NCI-H446 (cell line): ENCODE measurements around the gene FCN3.
"Not testable (repeated sequence)": the region's sequence is repeated elsewhere in the genome, so short reads cannot be mapped to it uniquely, and the experiment has no call there.

Source experiments
- DNase-seq, 2 experiments: peaks; one replicate each; lab custom pipeline; 2025; lab: John Stamatoyannopoulos, UW

FCN3 gene

DNA sequence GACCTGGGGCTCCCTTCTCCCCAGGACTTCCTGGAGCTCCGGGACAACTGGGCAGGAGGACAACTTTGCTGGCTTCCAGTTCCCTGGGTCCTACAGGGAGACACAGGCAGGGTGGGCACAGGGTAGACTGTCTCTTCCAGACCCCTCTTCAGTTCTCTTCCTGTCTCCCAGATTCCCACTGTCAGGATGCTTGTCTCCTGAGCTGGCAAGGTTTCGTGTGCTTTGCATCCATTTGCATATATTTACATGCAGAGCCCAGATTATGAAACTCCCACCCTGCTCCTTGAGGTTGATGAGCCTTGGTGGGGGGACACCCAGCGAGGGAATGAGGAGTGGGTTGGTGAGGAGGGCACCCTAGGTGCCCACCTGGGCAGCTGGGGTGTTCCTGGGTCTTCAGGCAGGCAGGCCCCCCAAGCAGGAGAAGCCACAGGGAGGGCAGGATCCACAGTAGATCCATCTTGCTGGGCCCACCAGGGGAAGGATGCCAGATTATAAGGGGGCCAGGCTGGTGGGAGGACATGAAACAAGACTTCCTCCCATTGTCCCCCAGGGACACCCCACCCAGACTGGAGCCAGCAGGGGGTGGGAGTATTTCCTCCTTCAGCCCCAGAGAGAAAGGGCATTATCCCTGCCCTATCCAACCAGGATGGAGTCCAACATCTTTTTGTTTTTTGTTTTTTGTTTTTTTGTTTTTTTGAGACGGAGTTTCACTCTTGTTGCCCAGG lies at the start of gene FCN3:
FCN3 (minus strand) TSS at position 463 of the 725 bp plus-strand sequence; CDS start at position 457, 6 bp downstream.
- no peak for DNase-seq

DNA sequence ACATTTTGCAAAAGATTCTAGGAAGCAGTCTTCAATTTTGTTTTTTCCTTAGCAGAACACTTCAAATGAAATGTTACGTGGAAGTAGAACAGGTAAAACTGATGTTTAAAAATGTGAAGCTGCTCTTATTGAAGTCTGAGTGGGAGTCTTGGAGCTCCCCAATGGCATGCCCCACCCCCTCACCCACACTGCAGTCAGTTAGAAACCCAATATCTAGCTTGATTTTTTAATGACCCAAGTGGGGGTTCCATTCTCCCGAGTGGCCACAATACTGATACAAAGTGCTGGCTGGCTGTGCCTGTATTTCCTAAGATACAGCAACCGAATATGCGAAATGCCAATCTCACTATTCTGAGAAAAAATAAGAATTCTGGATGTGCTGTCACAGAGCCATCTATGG lies 49.1 kb upstream of the FCN3 start:
- no peak for DNase-seq

DNA sequence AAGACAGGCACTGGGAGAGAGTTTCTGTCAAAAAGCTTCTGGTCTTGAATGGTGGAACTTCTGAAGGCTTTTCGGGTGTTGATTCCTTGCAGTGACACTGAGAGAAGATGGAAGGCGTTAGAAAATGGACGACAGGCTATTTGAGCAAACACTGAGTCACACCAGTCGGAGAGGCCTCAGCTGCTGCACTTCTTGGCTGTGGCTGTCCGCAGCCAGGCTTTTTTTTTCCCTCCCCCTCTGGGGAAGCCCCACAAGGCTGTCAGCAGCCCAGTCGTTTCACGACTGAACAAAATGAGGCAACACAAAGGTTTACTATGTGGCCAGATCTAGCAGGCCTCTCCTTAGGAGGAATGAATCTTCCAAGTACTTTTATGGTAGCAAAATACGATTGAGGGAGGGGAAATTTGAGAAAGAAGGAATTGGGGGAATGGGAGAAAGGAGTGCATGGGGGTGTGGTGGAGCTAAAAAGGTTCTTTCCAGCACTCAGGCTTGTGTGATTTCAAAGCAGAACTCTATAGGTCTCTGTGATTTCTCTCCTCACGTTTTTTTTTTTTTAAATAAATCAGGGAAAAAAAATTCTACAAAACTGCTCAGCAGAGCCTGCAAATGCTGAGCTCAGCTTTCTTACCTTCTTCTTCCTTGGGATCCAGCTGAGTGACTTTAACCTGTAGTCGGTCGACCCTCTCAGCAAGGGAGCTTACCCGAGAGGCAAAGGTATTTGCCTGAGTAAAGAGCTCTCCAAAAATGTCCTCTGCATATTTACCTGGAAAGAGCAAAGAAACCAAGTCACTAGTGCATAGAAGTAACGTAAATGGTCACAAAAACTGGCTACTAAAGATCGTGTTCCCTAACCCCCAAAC lies 43.9 kb upstream of the FCN3 start:
- DNase-seq = peak in 1 of 2 experiments; percentile 40

- no peak for DNase-seq
Observed at GRCh38 chr1:27417713-27418112, 43.1 kb upstream of the FCN3 start.

- peak; percentile 23 to 70 for DNase-seq
Observed at GRCh38 chr1:27416387-27417111, 41.9 kb upstream of the FCN3 start.

GRCh38 chr1:27414091-27414490 lies 39.5 kb upstream of the FCN3 start:
- DNase-seq = no peak

DNA sequence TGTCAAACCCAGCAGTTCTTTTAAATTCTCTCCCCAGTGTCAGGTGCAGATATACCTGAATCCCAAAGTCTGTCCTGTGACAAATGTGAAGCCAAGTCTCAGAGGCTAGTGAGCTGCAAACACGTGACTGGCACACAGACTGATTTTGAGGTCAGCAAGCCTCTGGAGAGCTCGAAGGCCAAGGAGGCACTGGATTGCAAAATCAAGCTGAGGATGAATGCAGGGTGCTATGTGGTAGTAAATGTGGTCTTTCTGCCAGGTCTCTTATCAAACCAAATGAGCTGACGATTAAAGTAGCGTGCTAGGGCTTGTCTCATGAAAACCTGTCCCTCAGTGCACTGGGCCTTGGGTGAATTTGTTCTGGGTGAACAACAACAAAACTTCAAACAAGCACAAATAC lies 38.4 kb upstream of the FCN3 start:
- no peak for DNase-seq

DNA sequence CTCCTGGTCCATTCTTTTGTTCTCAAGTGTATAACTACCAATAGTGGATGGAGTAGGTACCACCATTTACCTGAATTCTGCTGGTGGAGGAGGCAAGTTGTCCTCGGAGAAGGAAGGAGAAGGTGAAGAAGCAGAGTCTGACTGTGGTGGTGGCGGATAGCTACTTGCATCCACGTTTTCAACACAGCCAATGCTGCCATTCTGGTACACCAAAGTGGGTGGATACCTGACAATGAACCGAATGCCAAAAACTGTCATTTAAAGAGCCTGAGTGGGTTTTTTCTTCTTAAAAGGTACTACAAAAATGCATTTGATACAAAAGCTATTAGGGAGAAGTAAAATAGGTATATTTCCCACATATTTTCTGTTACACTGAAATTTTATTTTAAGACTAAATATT lies 37.9 kb upstream of the FCN3 start:
- no peak for DNase-seq

DNA sequence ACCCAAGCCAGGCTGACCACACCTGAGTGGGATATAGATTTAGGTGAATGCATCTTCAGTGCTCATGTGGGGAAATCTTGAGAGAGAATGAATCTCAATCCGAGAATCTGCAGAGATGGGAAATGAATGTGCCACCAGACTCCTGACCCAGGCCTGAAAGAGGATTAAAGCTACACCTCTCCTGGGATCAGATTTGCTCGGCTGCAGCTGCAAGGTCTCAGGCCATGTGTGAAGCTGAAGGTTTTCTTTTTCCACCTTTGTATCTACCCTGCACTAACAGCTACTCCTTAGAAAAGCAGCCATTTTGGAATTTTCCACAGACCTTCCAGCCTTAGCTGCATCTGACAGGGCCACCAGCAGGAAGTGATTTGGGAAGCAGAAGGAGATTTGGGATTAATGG lies 36.1 kb upstream of the FCN3 start:
- no peak for DNase-seq

- no peak for DNase-seq
Observed at GRCh38 chr1:27409669-27410068, 35.0 kb upstream of the FCN3 start.

DNA sequence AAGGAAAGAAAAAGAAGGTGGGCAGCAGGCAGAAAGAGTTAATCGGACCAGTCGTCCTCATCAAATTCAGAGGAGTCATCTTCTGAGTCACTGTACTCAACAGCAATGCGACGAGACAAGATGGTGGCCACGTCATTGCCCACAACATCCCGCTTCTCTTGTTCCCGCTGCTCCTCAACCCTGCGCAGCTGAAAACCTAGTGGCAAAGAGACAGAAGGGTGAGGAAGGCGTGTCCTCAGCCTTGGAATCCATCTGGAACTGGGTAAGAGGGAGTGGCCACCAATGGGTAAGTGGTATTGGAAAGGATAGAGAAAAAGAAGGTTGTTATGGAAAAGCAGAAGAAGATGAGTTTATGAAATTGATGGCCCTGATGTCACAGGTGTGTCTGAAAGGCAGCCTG lies 33.5 kb upstream of the FCN3 start:
- no peak for DNase-seq

- not testable (repeated sequence) for DNase-seq
Observed at GRCh38 chr1:27406791-27407190, 32.2 kb upstream of the FCN3 start.

GRCh38 chr1:27406362-27406680 lies 31.7 kb upstream of the FCN3 start:
- no peak for DNase-seq

- not testable (repeated sequence) for DNase-seq
Observed at GRCh38 chr1:27405598-27406361, 31.2 kb upstream of the FCN3 start.

GRCh38 chr1:27405074-27405473 lies 30.4 kb upstream of the FCN3 start:
- no peak for DNase-seq

DNA sequence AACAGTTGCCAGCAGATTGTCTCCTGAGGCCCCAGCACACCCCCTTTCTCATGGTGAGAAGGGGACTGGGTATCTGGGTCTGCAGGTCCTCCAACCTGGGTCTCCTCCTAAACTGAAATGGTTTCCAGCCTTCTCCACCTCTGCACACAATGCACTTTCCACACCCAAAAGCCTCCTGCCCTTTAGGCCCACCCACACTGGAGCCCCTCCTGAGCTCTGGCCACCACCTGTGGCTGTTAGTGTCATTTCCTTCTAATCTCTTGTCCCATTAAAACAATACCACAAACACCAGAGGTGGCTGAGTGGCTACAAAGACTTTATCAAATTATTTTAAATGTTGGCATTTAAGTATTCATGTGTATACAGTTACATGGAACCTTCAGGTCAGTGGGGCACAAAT lies 29.3 kb upstream of the FCN3 start:
- no peak for DNase-seq

- no peak for DNase-seq
Observed at GRCh38 chr1:27403065-27403726, 28.6 kb upstream of the FCN3 start.

DNA sequence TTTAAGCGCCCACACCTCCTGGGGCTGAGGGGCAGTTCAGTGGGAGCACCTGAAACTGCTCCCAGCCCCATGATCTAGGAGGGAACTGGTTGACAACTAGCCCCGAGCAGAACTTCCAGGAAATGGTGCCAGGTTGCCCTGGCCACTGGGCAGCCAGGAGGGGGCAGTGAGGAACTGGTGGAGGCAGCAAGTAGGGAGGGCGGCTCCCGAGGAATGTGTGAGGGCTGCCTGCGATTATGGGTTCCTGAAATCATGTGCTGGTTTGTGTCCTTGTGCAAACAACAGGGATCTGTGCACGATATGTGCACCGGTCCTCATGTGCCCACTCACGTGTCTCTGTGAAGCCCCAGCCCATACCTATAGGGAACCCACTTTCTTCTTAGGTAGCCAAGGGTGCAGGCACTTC lies 27.7 kb upstream of the FCN3 start:
- no peak for DNase-seq

DNA sequence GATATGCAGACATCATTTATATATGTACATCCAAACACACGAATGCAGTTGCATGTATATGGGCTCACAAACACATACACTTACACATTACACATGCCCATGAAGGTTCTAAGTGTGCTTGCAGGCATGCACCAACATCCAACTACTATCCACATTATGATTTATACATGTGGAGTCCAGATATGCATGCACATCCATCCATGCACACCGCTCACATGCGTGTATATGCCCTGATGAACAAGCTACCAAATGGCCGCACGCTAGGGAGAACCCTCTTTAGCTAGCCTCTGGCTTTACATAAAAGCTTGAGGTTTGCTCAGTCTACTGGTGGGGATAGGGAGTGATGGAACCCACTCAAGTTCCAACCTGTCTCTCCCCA lies 26.3 kb upstream of the FCN3 start:
- no peak for DNase-seq

- no peak for DNase-seq
Observed at GRCh38 chr1:27400082-27400962, 25.7 kb upstream of the FCN3 start.
